Neutrophil (primary cell): ENCODE measurements around the gene KRT33B.

Experiments used
- H3K27ac ChIP-seq: fragments of 200-600 bp; sonication (generic); 2 replicates; pipeline ENCODE4 v1.5.1; 2016; ENCODE audit warnings: mild to moderate bottlenecking, moderate library complexity
- H3K27me3 ChIP-seq: fragments of 200-600 bp; sonication (generic); 2 replicates; pipeline ENCODE4 v1.6.0; 2016; ENCODE audit warnings: mild to moderate bottlenecking
- H3K36me3 ChIP-seq: fragments of 200-600 bp; sonication (generic); 2 replicates; pipeline ENCODE4 v1.5.1; 2017
- H3K4me1 ChIP-seq, 2 experiments: fragments of 200-600 bp in 1 of 2; sonication (generic) in 1 of 2; 1 replicate in 1 of 2; 2 replicates in 1 of 2; pipeline versions ENCODE4 v1.5.1 to v1.6.1; 2013 to 2016; ENCODE audit warnings: low read depth in 1 of 2, low read length in 1 of 2, mild to moderate bottlenecking in 1 of 2, moderate library complexity in 1 of 2; ENCODE audit not compliant: control insufficient read depth in 1 of 2, insufficient read depth in 1 of 2
- H3K4me3 ChIP-seq, 2 experiments: fragments of 200-600 bp in 1 of 2; sonication (generic) in 1 of 2; 1 replicate in 1 of 2; 2 replicates in 1 of 2; pipeline ENCODE4 v1.5.1; 2013 to 2016; ENCODE audit warnings: low read depth in 1 of 2, low read length in 1 of 2, mild to moderate bottlenecking in 1 of 2, moderate library complexity in 1 of 2
- H3K9me3 ChIP-seq: fragments of 200-600 bp; sonication (generic); 2 replicates; pipeline ENCODE4 v1.5.1; 2016
- CTCF ChIP-seq: fragments of 200-600 bp; sonication (generic); IDR thresholded peaks from 2 replicates; pipeline ENCODE4 v1.5.1; 2016; ENCODE audit warnings: antibody characterized with exemption

Gene KRT33B

GRCh38 chr17:41325611-41326010 lies 44.0 kb downstream of the KRT33B start:
- no peak overlapping the region for H3K27ac ChIP-seq
- H3K27me3 ChIP-seq = no peaks in the 10 kb centered on the region
- H3K4me3 ChIP-seq = no peak overlapping the region
- peaks cover 7 to 8% of the 10 kb centered on the region in 2 experiments for H3K4me1 ChIP-seq
- H3K9me3 ChIP-seq = no peaks in the 10 kb centered on the region
- TF ChIP-seq CTCF = no peak
- H3K36me3 ChIP-seq = no peaks in the 10 kb centered on the region

GRCh38 chr17:41325126-41325525 lies 44.5 kb downstream of the KRT33B start:
- Histone ChIP-seq H3K9me3 (no peaks in the 10 kb centered on the region), H3K36me3 (no peaks in the 10 kb centered on the region), H3K4me3 (no peak overlapping the region), H3K27me3 (no peaks in the 10 kb centered on the region), H3K27ac (no peak overlapping the region), H3K4me1 (peaks cover 7 to 8% of the 10 kb centered on the region in 2 experiments)
- no peak for TF ChIP-seq CTCF

GRCh38 chr17:41324180-41325075 lies 45.2 kb downstream of the KRT33B start:
- TF ChIP-seq CTCF = no peak
- H3K9me3 ChIP-seq = no peaks in the 10 kb centered on the region
- no peaks in the 10 kb centered on the region for H3K27me3 ChIP-seq
- no peaks in the 10 kb centered on the region for H3K36me3 ChIP-seq
- H3K4me3 ChIP-seq = no peak overlapping the region
- no peak overlapping the region for H3K27ac ChIP-seq
- H3K4me1 ChIP-seq = peaks cover 7 to 8% of the 10 kb centered on the region in 2 experiments

- H3K4me1 ChIP-seq = peaks cover 7 to 8% of the 10 kb centered on the region in 2 experiments
- H3K4me3 ChIP-seq = no peak overlapping the region
Measured at GRCh38 chr17:41322903-41323895, 46.4 kb downstream of the KRT33B start.

More at GRCh38 chr17:41322903-41323895, 46.4 kb downstream of the KRT33B start:
- no peak overlapping the region for H3K27ac ChIP-seq
- TF ChIP-seq CTCF = no peak
- no peaks in the 10 kb centered on the region for H3K36me3 ChIP-seq
- H3K9me3 ChIP-seq = no peaks in the 10 kb centered on the region
- no peaks in the 10 kb centered on the region for H3K27me3 ChIP-seq
